GM18517 (cell line): ENCODE results near the gene TULP1.

ENCODE experiments used
- ATAC-seq: cut with Tn5 transposase; IDR thresholded peaks from one replicate; pipeline ENCODE4 v1.9.1; 2021; ENCODE audit warnings: mild to moderate bottlenecking, moderate library complexity; ENCODE audit not compliant: unreplicated experiment

Gene TULP1

DNA sequence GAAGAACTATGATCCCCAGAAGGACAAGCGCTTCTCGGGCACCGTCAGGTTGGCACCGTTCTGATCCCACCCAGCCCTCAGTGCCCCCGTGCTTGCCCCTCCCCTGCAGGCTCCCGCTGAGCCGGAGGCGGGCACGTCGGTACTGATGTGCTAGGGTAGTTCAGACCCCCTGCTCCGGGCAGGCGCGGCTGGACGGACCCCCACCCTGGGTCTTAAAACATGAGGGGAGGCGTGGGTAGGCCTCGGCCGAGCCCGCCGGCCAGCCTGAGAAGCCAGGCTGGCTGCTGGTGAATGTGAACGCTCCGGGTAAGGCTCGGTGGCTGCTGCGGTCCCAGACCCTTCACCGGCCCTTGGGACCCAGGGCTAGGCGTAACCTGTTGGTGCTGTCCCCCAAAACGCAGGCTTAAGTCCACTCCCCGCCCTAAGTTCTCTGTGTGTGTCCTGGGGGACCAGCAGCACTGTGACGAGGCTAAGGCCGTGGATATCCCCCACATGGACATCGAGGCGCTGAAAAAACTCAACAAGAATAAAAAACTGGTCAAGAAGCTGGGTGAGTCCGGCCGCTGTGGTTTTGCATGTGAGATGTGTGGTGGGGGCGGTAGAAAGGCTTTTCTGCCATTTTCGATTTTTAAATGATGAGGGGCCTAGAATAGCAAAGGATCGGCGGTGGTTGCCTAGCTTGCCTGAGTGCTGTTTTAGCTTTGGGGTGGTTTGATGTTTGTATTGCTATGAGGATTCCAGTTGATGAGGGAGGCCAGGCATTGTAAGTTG is 43.5 kb downstream of the TULP1 start:
- no peak for ATAC-seq

DNA sequence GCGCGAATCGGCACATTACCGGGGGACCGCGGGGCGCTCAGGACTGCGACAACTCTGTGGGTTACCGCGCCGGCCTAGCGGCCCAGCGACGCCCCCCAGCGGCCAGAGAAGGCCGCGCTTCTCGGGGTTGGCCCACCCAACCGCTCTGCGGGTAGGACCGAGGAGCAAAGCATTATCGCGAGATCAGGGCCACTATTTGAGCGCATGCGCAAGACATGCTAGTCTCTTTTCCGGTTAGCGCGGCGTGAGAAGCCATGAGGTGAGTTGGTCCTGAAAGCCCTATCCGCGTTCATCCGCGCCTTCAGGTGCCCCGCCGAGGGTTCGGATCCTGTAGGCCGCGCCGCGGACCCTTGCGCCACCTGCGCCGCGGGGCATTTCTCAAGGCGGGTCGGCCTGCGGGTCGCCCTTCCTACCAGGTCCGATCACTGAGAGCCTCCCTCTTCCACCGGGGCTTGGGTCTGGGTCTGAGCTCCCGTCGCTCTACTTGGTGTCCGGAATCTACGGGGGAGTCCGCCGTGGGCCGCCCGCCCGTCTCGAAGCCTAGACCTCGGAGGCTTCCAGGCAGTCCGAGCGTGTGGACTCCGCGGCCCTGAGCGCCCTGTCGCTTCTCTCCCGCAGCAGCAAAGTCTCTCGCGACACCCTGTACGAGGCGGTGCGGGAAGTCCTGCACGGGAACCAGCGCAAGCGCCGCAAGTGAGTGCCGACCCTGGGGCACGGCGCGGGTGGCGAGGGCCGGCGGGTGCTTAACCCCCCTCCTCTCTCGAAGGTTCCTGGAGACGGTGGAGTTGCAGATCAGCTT is 44.3 kb downstream of the TULP1 start, which contains the start of gene RPL10A:
TSS of gene RPL10A (plus strand) at position 221 of the 799 bp plus-strand sequence. CDS start at position 255, 34 bp downstream.
- ATAC-seq = peak; percentile 74

DNA sequence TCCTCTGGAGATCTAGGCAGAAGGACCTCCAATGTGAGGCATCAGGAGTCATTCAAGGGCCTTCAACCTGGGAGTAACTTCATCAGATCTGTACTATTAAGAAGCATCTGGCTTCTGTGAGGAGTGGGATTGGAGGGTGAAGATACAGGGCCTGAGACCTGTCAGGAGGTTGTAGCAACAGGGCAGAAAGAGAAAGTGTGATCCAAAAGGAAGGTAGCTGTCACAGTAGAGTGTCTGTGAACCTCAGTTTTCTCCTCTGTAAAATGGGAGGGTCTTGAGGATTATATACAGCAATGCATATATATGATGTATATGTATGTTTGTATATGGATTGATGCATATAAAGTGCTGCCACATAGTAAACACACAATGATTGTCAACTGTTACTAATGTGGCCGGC is 47.0 kb downstream of the TULP1 start:
- ATAC-seq = no peak

DNA sequence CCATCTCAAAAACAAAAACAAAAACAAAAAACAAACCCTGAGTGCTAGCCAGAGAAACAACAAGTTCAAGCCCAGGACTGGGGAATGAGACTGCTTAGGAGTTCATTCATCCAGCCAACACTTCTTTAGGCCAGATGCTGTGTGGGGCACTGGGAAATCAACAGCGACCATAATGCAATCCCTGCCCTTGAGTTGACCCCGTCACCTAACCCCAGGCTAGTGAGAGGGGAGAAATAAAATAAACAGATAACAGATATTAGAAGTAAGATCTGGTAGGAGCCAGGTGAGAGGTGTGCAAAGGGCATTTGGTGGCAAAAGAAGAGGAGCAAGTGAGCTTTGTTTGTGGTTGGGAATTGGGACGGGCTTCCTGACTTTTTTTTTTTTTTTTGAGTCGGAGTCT is 49.4 kb downstream of the TULP1 start:
- ATAC-seq = no peak

DNA sequence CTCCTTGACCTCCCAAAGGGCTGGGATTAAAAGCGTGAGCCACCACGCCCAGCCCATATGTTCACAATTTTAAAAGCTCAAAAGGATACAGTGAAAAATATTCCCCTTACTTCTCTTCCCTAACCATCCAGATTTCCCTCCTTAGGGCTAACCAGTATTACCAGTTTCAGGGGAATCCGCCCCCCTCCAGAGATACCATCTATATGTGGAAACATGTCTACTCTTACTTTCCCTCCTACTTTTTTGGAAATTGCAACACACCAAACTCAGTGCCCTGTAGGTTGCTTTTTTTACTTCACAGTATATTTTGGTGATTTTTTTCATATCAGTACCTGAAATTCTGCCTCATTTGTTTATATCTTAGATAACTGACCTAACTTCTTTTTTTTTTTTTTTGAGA is 51.4 kb downstream of the TULP1 start:
- no peak for ATAC-seq

DNA sequence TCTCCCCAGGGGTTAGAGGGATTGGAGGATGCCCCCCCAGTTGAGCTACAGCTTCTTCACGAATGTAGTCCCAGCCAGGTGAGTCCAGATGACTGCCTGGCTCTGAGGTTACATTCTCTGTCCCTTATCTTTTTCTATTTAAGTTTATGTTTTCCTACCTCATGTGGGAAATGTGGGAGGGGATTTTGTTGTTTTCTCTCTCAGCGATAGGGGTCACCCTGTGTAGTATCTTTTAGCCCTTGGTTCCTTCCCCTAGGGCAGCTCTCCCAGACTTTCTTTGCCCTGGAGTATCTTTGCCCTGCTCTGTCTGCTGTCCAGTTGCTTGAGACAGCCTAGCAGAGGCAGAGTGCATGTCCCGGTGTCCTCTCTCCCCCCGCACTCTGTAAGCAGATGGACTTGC is 54.8 kb downstream of the TULP1 start:
- ATAC-seq = no peak

DNA sequence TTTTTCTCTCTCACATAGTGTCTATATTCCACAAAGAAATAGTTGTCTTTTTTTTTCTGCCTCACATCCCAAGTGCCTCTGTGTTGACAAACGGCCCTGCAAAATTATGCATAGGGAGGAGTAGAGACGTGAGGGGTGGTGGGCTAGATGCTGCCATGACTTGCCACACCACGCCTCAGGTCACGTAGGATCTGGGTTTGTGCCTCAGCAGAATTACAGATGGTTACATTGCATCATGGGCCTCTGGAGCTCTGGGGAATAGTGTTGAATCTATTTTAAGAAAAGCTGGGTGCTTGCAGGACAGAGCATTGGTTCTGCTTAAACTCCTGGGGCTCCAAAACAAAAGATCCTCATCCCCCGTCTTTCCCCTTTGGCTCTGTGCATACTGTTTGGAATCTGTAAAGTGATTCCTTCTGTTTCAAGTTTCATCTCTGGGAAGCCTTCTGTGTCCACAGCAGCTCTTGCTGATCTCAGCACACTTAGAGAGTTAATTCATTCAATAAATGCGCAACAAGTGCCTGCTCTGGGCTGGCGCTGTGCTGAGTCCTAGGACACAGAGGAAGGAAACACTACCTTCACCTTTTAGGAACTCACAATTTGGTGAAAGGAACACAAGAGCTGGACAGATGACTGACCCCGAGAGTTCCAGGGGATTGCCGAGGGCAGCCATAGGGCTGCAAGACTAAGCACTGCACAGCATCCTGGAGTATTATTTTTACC is 58.1 kb downstream of the TULP1 start:
- ATAC-seq = no peak

DNA sequence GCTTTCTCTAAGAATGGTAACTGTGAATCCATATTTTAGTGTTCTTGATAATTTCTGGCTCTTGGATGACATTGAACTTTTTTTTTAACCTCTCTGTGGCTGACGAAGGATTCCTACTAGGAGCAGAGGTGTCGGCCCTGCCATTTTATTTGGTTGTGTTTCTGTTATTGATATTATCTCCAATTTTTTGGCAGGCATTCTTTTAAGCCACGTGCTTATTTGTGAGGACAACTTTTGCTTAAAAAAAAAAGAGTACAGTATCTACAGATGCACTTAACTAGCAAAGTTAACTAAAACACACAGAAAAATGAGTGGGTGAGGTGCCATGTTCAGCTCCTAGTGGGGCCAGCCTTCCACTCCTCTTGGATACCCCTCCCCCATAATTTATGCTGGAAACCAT is 59.5 kb downstream of the TULP1 start:
- ATAC-seq = no peak

DNA sequence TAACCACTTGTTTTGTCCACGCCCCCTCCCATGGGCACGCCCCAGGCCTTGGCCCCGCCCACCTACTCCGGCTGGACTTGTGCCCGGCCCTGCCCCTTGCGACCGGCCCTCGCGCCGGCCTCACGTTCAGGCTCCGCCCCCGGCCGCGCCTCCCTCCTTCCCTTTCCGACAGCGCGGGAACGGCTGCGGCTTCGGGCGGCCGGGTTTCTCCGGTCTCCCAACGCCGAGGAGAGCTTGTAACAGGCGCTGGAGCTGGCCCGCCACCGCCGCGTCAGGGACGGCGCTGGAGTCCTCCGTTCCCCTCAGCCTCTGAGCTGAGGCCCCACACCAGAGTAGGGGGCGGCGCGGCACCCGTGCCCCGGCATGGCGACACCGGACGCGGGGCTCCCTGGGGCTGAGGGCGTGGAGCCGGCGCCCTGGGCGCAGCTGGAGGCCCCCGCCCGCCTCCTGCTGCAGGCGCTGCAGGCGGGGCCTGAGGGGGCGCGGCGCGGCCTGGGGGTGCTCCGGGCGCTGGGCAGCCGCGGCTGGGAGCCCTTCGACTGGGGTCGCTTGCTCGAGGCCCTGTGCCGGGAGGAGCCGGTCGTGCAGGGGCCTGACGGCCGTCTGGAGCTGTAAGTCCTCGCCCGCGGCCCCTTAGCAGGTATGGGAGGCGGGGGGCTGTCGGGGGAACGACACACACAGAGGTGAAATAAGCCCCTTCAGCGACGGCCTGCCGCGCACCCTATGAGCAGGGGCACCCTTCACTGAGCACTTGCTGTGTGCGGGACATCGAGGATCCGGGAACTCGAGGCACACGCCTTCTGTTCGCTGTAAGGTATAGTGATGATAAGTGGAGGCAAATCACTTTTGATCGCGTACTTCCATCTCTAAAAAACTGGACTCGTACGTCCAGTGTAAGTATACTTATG is 60.3 kb downstream of the TULP1 start, which contains the start of gene FANCE:
TSS of gene FANCE (plus strand) at position 156 of the 908 bp plus-strand sequence. CDS start at position 364, 208 bp downstream.
- ATAC-seq = peak; percentile 87

DNA sequence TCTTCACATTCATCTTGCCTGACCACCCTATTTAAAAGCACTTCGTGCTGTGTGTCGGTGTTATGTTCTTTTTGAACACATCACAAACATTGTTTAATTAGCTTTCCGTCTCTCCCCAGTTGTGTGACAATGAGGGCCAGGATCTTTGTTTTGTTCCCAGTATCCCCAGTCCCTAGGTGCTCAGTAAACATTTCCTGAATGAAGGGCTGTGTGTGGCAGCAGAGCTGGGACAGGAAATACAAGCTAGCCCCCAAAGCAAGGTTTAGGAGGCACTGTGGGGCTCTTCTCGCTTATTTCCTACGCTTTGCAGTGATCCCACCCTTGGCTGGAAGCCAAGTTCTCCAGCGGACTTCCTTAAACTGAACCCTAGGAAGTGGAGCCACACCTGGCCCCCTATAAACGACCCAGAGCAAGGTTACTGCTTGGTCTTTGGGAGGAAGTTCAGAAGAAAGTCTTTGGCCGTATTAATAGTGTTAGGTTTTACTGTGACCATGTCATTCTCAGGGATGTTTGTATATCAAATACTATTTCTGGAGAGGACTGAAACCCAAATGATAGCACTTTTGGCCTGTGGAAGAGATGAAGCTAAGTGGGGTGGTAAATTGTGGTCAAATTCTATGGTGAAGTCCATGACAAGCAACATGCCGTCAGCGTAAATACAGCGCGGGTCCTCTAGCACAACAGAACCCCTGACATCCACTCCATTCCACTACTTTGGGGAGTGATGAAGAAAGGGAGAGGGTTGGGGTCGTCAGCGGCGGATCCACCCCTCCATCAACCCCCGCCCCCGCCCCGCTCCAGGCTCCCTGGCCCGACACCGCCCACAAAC is 61.1 kb downstream of the TULP1 start:
- ATAC-seq = no peak

DNA sequence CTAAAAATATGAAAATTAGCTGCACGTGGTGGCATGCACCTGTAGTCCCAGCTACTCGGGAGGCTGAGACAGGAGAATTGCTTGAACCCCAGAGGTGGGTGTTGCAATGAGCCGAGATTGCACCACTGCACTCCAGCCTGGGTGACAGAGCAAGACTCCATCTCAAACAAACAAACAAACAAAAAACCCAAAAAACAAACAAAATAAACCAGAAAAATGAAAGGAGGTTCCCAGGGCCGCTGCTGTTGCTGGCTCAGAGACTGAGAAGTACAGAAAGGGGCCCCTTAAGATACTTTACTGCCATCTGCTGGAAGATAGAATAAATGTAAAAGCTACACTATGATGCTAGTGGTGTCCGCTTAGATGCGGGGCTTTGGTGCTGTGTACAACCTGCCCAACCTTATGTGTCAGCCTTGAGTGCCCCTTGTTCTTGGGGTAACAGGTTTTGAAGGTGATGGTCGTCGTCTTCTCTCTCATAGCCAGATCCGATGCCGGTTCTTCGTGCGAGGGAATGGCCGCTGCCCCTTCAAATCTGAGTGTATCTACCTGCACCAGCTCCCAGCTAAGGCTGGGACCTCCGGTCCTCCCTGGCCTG is 63.3 kb downstream of the TULP1 start:
- ATAC-seq = no peak

DNA sequence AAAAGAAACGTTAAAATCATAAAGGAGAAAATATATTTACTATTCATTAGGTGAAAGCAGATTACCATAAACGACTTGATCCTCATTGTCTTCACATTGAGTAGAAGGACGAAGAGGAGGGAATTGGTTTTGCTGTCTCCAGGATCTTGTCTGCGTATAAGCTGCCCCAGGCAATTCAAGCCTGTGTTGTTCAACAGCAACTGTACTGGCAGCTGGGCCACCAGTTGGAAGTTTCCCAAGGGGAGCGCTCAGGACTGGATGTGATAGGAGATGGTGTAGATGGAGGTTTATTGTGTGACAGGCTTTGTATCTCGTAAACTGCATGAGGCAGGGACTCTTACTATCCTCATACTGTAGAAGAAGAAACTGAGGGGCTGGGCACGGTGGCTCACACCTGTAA is 64.5 kb downstream of the TULP1 start:
- no peak for ATAC-seq
